GM04503 (cell line): ENCODE data around the gene TNFSF8.

ENCODE experiments used
- DNase-seq: peaks from one replicate; pipeline ENCODE4 v3.0.0-alpha.2; 2012; ENCODE audit warnings: low read depth

The TNFSF8 gene

DNA sequence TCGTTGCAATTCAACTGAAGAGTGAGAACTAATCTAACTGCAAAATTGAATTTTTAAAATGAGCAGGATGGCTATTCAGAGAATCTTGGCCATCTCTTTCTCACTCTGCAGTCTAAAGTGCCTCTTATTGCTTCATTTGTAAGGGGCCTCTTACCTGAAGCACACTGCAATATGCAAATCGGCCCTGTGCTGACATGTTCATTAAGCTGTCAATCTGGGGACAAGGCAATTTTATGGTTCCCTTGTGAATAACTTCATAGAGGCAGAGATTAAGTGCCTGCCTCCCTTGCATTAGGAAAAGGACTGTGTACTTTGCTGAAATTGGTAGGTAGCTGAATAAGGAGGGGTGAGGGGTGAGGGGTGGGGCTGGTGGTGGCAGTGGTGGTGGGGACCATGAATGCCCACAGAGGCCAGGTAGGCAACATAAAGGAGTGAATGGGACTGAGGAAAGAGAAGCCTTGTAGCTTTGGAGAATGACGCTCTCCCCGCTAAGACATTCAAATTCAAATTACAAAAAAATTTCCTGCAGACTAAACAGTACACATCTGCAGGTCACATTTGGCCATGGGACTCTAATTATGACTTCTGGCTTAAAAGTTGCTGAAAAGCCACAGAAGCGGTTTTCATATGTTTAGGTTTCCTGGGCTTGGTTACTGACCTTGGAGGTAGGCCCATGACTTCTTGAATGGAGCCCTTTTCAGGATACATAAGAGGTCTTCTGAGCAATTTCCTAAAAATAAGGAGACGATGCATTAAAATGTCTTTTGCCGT is 25.0 kb downstream of the TNFSF8 start:
- DNase-seq = no peak

DNA sequence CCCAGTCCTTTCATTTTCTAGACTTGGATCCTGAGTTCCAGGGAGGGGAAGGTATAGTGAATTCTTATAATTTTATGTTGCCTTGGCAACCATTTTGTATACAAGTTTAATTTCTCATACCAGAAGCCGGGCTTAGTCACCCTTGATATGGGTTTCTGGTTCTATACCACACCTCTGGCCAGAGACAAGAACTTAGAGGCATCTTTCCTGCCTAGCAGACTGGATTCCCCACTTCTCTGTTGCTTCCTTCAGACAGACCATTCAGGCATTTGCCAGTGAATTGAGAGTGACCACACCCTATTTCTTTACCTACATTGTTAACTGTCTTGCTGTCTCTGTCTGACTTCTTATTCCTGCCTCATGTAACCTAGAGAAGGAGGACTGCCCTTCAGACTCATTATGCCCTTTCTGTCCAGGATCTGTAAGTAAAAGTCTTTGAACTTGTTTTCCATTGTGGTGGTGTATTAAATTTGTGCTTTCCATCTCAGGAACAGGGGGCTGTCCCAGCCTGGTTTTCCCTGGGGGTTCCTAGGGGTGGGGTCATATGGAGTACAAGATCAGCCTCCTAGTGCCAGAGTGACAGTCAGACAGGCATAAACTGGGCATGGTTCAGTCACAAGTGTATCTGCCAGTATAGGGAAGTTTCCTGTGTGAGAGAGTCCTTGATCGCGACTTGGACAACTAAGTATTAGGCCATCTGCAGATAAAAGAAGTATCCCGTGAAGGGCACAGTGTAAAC is 27.4 kb downstream of the TNFSF8 start:
- DNase-seq = no peak

DNA sequence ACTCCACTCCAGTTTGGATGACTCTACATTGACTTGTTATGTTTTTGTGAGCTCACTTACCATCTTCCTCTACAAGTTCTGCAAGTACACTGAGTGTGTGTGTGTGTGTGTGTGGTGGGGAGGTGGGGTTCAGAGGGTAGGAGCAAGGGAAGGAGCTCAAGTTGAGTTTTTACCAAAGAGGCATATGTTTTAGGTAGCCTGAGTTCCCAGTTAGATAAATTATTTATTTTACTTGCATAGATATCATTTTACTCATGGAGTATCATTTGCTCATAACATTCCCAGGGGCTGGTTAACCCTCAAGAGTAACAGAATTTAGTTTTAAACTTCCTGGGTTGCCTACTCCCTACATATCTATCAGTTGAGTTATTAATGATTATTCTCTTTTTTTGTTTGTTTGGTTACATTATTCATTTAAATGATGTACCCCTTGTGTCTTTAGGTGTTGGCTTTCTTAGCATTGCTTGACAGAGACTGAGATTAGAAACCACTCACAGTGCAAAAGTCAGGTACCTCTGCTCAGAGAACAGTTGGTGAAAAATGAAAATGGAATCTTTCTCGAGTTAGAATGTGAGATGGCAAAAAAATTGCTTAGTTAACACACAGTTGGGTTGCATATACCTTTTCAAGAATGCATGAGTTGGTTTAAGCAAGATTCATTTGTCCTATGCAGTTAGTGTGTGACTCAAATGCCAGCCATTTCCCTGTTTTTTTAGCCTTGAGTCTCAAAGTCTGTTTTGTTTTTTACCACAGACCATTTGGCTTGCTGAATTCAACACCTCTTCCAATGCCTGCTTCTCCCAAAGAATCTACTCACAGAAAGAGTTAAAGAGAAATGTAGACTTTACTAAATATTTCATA is 29.2 kb downstream of the TNFSF8 start:
- DNase-seq = no peak

DNA sequence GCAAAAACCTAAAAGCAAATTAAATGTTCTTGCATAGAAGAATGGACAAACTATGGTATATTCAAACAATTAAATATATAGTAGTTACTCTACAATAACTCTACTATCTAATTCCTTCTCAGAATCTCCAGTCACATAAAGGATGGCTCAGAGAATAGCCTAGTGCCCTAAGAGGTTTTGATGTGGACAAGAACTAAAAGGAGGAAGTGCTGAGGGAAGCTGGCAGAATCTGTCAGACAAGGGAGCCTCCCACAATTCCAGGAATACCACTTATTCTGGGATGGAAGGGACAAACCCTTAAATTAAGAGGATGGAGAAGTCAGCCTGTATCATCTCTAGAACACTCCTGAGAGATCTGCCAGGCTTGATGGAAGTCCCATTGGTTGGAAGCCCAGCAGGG is 30.4 kb downstream of the TNFSF8 start:
- no peak for DNase-seq

DNA sequence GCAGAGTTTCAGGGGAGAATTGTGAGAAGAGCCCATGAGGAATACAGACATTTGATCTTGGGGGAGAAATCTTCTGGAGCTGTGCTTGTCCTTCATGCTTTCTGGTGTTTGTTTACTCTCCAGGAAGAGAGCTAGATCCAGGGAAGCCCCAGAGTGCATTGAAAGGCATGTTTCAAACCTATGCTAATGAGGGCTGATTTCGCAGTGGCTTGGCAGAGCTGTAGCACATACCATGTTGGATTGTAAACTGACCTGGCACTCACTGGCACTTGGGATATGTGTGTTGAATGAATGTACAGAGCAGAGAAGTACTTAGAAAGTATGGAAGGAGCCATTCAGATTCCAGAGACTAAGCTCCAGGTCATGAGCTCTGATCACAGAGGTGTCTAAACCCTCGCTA is 30.9 kb downstream of the TNFSF8 start:
- DNase-seq = no peak

DNA sequence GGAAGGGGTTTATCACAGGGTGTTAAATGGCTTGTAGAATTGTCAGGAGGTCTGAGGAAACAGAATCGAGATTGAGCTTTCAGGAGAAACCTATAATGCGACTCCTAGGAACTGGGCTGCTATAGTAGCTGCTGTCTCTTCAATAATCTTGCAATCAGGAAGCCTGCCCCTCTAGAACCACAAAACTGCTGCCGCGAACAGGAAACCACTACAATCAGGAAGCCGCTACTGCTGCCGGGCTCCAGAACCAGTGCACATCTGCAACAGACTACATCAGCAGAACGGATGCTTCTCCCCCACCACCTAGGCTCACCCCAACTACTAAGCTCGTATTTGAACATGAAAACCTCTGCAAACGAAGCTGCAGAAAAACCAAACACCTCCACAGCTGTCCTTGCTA is 31.6 kb downstream of the TNFSF8 start:
- DNase-seq = no peak

DNA sequence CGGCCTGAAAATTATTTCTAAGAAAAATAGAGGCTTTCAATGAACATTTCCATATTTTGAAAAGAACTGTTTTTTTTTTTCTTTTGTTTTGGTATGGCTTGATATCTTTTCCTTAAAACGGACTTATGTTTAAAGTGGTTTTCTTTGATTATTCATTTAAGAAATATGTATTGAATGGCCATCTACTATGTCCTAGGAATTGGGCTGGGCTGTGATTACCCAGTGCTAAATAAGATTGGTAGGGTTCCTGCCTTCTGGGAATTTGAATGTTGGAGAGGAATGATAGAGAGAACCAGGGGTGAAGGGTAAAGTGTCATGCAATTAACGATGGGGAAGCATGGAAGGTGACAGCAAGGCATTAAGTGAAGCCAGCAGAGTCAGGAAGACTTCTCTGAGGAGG is 33.2 kb downstream of the TNFSF8 start:
- DNase-seq = no peak

DNA sequence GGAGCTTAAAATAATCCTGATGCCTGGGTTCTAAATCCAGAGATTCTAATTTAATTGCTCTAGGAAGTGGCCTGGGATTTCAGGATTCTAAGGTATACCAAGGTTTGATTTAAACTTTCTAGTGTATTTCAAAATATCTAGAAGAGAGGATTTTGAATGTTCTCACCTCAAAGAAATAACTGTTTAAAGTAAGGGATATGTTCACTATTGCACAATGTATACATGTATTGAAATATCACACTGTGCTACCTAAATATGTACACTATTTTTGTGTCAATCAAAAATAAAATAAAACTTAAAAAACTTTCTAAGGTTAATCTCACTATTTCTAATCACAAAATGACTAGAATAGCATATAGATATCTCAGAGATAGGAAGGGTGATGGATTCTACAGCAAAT is 34.0 kb downstream of the TNFSF8 start:
- DNase-seq = no peak

DNA sequence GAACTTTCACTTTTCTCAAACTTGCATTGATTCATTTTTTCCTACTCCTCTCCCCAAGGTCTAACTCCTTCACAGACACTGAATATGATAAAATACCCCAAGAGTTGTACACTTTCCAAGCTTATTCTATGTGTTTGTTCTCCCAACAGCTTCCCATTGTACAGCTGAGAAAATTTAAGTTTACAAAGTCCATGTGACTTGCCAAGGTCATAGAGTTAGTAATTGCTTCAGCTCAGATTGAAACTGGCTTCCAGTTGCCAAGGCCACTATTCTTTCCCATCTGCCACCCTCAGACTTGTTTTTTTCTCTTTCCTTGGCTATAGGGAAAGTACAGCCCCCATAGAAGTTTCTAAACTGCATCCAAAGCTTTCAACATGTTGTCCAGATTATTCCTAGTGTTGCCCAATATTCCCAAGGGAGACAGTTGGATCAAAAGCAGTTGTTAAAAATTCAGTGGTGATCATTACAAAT is 34.8 kb downstream of the TNFSF8 start:
- DNase-seq = peak; percentile 35

DNA sequence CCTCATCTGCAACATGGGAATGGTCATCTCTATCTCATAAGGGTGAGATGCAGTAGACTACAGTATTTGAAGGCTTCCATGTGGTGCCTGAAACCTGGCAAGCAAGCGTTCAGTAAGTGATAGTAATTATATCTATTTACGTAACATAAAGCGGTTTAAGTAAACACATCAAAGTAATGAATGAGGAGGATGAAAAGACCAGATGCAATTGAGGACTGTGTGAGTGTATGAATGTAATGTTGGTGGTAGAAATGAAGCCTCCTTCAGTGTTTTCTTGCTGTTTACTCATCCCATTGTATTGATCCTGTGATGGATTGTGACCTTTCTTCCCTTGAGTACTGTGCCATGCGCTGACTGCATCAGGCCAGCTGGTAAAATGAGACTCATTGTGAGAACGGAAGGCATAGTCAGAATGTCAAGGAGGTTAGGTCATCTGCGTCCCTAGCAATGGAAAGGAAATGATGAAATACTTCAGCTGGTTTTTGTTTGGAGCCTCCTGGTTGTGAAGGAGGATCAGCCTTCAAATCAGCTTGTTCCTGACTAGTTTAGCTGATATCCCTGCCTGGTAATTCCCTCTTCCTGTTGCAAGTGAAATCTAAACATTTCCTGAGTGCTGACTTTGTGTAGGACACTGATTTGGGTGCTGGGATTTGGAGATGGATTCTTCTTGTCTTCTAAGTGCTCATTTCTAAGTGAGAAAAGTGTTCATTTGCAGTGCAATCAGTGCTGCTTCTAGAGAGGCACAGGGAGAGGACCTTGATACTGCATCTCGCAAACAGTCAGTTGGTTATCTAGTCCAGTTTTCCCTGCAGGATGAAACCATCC is 35.6 kb downstream of the TNFSF8 start:
- peak; percentile 96 for DNase-seq

DNA sequence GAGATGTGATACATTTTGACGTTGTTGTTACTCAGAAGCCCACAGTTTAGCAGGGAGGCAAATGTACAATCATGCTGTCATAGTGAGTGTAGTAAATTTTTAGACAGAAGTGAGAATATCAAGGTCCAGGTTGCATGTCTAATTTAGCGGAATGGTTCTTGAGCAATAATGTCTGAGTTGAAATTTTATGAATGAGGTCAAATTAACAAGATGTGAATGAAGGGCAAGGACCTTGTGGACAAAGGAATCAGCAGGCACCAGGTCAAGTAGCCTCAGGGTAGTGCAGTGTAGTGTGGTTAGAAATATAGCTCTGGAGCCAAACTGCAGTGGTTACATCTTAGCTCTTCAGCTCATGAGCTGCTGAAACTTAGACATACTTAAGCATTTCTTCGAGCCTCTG is 36.2 kb downstream of the TNFSF8 start:
- DNase-seq = no peak

DNA sequence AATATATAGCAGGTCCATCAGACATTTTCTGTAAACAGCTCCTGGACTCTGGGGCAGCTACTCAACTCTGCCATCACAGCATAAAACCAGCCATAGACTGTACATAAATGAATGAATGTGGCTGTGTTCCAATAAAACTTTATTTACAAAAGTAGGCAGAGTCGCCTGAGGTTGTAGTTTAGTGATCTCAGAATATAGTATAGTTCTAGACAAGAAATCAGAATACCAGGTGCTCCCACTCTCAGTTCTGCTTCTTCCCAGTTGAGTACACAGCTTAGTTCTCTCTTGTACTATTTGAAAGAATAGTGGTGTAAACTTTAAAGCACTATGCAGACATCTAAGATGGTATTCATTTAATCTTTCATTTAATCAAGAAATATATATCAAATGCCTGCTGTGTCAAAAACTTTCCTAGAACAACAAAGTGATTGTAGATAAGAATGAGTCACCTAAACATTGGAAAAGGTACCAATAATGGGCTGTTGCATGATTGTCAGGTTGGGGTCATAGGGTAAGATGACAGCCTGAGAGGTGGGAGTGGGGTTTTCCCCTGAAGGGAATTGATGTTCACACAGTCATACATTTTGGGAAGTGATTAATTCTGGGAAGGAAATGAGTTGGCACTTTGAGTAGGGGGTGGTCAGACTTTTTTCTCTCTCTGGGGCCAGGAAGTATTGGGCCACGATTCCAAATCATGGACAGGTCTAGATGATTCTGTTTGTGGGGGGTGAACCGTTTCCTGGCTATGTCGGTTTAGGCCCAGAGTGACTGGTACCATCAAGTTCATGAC is 37.0 kb downstream of the TNFSF8 start:
- no peak for DNase-seq

DNA sequence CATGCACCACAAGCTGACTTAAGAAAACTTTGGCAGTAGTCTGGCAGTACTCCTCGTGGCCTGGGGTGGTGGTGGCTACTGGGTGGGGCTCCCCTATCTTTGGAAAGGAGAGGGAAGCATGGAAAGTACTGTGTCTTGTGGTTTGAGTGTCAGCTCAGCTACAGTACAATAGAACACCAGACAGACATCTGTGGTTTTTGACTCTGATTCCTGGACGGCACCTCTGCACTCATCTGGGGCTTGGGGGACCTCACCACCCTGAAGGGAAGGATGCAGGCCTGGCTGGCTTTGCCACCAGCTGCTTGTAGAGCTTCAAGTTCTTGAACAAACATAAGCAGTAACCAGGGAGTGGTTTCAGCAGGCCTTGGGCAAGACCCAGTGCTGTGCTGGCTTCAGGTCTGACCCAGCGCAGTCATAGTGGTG is 40.6 kb downstream of the TNFSF8 start:
- no peak for DNase-seq

DNA sequence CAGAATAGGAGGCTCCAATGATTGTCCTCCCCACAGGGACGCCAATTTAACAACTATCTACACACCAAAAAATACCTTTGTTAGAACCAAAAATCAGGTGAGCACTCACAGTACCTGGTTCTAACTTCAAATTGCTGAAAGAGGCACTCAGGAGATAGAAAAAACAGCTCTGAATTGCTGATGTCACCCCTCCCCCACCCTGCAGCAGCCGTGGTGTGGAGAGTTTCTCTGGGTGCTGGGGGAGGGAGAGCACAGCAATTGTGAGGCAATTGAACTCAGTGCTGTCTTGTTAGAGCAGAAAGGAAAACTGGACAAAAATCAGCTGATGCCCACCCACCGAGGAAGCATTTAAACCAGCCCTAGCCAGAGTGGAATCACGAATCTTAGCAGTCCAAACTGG is 41.8 kb downstream of the TNFSF8 start:
- no peak for DNase-seq

DNA sequence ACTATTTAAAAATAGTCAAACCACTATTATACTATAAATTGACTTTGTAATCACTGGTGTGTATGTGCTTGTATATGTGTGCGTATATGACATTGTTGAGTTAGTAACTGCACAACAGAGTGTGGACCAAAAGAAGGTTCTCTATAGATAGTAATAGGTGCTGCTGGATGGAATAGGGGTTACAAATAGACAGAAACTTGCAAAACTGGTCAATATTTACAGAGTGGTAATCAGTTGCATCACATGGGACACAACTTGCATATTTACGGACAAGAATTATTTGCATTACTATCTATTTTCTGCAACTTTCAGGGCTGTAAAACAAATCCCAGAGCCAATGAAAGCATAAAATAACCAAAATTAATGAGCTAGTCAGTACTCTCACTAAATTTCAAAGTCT is 42.4 kb downstream of the TNFSF8 start:
- DNase-seq = no peak

DNA sequence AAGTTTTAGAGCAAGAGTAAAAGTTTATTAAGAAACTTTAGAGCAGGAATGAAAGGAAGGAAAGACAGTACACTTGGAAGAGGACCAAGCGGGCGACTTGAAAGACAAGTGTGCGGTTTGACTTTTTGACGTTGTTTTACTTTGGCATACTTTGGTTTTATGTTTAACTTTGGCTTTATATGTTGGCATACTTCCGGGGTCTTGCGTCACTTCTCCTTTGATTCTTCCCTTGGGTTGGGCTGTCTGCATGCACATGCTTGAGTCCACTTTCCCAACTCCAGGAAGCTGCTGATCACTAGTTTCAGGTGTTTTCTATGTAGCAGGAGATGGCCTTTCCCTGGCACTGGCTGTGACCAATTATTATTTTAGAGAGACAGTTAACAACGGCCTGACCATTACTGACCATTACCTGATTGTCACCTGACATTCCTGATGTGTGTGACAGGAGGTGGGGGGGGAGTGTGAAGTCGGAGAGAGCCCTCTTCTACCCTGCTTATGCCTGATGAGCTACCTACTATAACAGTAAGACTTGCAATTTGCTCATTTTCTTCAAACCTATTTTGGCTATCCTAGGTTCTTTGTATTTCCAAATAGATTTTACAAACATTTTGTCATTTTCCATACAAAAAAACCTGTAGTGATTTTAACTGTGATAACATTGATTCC is 45.5 kb downstream of the TNFSF8 start:
- no peak for DNase-seq

DNA sequence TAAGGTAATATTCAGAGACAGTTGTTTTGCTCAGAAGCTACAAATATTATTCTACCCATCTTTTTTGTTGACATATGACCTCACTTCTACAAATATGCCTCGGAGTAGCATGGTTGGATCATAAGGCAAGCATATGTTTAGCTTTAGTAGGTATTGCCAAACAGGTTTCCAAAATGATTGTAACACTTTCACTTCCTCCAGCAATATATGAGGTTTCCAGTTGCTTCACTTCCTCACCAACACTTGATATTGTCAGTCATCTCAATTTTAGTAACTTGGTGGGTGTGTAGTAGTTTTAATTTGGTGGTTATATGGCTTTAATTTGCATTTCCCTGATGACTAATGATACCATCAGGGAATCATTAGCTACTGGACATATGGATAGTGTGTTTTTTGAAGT is 46.7 kb downstream of the TNFSF8 start:
- DNase-seq = no peak

DNA sequence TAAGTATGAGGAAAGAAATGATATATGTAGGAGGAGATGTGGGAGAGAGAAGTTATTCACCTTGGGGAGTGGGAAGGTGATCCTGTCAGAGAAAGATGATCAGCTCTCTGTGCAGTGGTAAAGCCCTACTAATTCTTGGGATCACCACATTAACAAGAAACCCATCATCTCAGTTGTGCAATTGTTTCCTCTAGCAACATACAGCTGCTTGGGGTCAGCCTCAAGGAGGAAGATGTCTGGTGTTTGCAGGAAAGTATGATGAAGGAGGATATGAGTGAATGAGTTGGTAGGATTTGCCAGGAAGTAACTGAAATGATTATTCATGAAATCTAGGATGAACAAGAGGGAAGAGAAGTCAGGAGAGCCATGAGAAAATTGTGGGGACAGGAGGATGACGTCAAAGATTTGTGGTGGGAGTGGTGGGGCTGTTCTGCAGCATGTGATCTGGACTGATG is 50.1 kb downstream of the TNFSF8 start:
- DNase-seq = no peak

DNA sequence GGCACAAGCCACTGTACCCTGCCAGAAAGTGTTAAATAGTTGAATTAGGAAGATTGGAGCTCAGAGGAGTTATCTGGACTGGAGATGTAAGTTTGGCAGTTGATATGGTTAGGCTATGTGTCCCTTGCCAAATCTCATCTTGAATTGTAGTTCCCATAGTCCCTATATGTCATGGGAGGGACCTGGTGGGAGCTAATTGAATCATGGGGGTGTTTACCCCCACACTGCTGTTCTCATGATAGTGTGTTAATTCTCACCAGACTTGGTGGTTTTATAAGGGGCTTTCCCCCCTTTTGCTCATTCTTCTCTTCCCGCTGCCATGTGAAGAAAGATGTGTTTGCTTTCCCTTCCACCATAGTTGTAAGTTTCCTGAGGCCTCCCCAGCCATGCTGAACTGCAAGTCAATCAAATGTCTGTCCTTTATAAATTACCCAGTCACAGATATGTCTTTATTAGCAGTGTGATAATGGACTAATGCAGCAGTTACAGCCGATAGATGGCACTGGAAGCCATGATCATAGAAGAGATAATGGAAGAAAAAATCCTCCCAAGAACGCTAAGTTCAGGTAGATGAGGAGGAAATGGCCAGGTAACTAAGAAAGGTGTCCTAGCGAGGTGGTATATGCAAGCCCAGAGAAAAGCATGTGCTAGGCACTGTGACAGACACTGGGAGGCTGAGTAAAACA is 51.4 kb downstream of the TNFSF8 start:
- no peak for DNase-seq

DNA sequence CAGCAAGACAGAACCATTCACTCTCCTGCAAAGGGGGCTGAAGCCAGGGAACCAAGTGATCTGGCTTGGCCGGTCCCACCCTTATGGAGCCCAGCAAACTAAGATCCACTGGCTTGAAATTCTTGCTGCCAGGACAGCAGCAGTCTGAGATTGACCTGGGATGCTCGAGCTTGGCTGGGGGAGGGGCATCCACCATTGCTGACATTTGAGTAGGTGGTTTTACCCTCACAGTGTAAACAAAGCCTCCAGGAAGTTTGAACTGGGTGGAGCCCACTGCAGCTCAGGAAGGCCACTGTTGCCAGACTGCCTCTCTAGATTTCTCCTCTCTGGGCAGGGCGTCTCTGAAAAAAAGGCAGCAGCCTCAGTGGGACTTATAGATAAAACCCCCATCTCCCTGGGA is 60.5 kb downstream of the TNFSF8 start:
- no peak for DNase-seq
